Measurements from ENCODE around the gene MMP11.

Gene MMP11

GRCh38 chr22:23800297-23801237 lies 27.9 kb downstream of the MMP11 start:
- ATAC-seq (peak; percentile 58), DNase-seq (ENCODE audit: low spot score in 2 of 2) (no peak)
- Mint-ChIP-seq H3K4me3 (no peak overlapping the region), H3K36me3 (peaks cover 100% of the 10 kb centered on the region), H3K27ac (peak overlapping the region; percentile 71), H3K4me1 (peaks cover 19% of the 10 kb centered on the region), H3K9me3 (no peaks in the 10 kb centered on the region)

DNA sequence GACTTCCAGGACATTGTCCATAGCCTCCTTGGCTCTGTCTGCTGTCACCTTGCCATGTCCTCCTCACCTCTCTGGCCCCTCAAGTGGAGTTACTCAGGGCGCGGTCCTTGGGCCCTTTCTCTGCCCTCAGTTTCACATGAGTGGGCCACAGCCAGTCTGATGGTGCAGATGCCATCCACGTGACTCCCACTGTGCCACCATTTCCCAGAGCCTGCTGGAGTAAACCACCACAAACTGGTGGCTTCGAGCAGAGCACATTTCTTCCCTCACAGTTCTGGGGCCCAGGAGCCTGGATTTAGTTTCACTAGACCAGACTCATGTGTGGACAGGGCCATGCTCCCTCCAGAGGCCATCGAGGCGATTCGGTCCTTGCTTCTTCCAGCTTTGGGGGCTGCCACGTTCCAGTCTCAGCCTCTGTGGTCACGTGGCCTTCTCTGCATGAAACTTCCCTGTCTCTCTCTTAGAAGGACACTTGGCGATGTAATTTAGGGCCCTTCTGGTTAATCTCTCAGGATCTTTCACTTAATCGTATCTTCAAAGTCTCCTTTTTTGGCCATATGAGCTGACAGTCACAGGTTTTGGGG lies 28.7 kb downstream of the MMP11 start:
- ATAC-seq (no peak), DNase-seq (ENCODE audit: low spot score in 2 of 2) (no peak)
- peaks cover 19% of the 10 kb centered on the region for H3K4me1 Mint-ChIP-seq
- peaks cover 100% of the 10 kb centered on the region for H3K36me3 Mint-ChIP-seq
- no peaks in the 10 kb centered on the region for H3K9me3 Mint-ChIP-seq
- H3K27ac Mint-ChIP-seq: peak overlapping the region; percentile 82
- H3K4me3 Mint-ChIP-seq: no peak overlapping the region

GRCh38 chr22:23801886-23802377 lies 29.3 kb downstream of the MMP11 start:
- Mint-ChIP-seq H3K4me1 (peaks cover 19% of the 10 kb centered on the region), H3K27ac (peak overlapping the region; percentile 82), H3K9me3 (no peaks in the 10 kb centered on the region), H3K4me3 (no peak overlapping the region), H3K36me3 (peaks cover 100% of the 10 kb centered on the region)
- no peak for DNase-seq (ENCODE audit: low spot score in 2 of 2)
- ATAC-seq: no peak

DNA sequence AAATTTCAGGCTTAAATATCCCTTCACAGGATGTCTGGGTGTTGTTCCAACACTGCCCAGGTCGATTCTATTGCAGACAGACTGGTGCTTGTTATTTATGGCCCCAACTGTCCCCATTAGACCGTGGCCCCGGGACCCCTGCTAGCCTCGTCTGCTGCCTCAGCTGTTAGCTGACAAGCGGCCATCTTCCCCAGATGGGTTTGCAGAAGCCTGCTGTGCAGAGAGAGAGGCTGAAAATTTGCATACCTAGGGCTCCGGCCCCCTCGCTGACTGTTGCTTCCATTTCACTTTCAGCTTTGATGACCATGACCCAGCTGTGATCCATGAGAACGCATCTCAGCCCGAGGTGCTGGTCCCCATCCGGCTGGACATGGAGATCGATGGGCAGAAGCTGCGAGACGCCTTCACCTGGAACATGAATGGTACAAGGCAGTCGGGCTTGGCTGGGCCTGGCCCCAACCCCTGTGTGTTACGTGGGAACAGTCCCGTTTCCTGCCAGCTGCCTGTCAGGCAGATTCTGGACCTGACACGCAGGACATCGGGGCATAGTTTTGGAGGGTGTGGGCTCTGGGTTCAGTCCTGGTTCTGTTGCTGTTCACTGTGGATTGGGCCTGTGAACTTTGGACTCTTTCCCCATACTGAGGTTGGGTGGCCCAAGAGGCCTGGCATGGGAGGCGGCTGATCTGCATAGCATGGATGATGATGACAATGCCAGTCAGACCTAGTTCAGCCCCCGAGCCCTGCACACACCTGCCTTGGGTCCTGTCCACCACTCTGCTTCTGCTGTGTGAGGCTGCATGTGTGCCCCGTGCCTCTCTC lies 30.6 kb downstream of the MMP11 start:
- no peak for DNase-seq (ENCODE audit: low spot score in 2 of 2)
- Mint-ChIP-seq H3K9me3 (no peaks in the 10 kb centered on the region), H3K4me3 (no peak overlapping the region), H3K36me3 (peaks cover 100% of the 10 kb centered on the region), H3K4me1 (peaks cover 19% of the 10 kb centered on the region), H3K27ac (peak overlapping the region; percentile 82)
- no peak for ATAC-seq

GRCh38 chr22:23804781-23805291 lies 32.2 kb downstream of the MMP11 start:
- peak overlapping the region; percentile 86 for H3K27ac Mint-ChIP-seq
- peaks cover 100% of the 10 kb centered on the region for H3K36me3 Mint-ChIP-seq
- no peak overlapping the region for H3K4me3 Mint-ChIP-seq
- H3K9me3 Mint-ChIP-seq: no peaks in the 10 kb centered on the region
- peaks cover 19% of the 10 kb centered on the region for H3K4me1 Mint-ChIP-seq
- DNase-seq (ENCODE audit: low spot score in 2 of 2) (no peak), ATAC-seq (no peak)

- peak overlapping the region; percentile 64 for H3K27ac Mint-ChIP-seq
- no peaks in the 10 kb centered on the region for H3K9me3 Mint-ChIP-seq
- peaks cover 100% of the 10 kb centered on the region for H3K36me3 Mint-ChIP-seq
- H3K4me1 Mint-ChIP-seq: peaks cover 10% of the 10 kb centered on the region
- no peak overlapping the region for H3K4me3 Mint-ChIP-seq
- DNase-seq (ENCODE audit: low spot score in 2 of 2): no peak
- ATAC-seq: no peak
Observed at GRCh38 chr22:23806837-23807236, 34.2 kb downstream of the MMP11 start.

GRCh38 chr22:23812378-23812777 lies 39.7 kb downstream of the MMP11 start:
- Mint-ChIP-seq H3K27ac (no peak overlapping the region), H3K4me3 (no peak overlapping the region), H3K4me1 (no peaks in the 10 kb centered on the region), H3K9me3 (no peaks in the 10 kb centered on the region), H3K36me3 (peaks cover 96% of the 10 kb centered on the region)
- ATAC-seq: no peak
- no peak for DNase-seq (ENCODE audit: low spot score in 2 of 2)

- Mint-ChIP-seq H3K4me3 (no peak overlapping the region), H3K27ac (peak overlapping the region; percentile 35), H3K36me3 (peaks cover 96% of the 10 kb centered on the region), H3K9me3 (no peaks in the 10 kb centered on the region), H3K4me1 (peaks cover 5% of the 10 kb centered on the region)
- DNase-seq (ENCODE audit: low spot score in 2 of 2): no peak
- ATAC-seq: no peak
Observed at GRCh38 chr22:23815541-23816155, 43.0 kb downstream of the MMP11 start.

GRCh38 chr22:23816156-23816976 lies 43.7 kb downstream of the MMP11 start:
- ATAC-seq (no peak), DNase-seq (ENCODE audit: low spot score in 2 of 2) (no peak)
- Mint-ChIP-seq H3K27ac (peak overlapping the region; percentile 35), H3K4me1 (peaks cover 9% of the 10 kb centered on the region), H3K9me3 (no peaks in the 10 kb centered on the region), H3K4me3 (no peak overlapping the region), H3K36me3 (peaks cover 96% of the 10 kb centered on the region)

- no peak for ATAC-seq
- no peak for DNase-seq (ENCODE audit: low spot score in 2 of 2)
- no peaks in the 10 kb centered on the region for H3K9me3 Mint-ChIP-seq
- H3K4me3 Mint-ChIP-seq: no peak overlapping the region
- peak overlapping the region; percentile 35 for H3K27ac Mint-ChIP-seq
- H3K36me3 Mint-ChIP-seq: peaks cover 97% of the 10 kb centered on the region
- peaks cover 9% of the 10 kb centered on the region for H3K4me1 Mint-ChIP-seq
Observed at GRCh38 chr22:23817146-23817545, 44.5 kb downstream of the MMP11 start.

DNA sequence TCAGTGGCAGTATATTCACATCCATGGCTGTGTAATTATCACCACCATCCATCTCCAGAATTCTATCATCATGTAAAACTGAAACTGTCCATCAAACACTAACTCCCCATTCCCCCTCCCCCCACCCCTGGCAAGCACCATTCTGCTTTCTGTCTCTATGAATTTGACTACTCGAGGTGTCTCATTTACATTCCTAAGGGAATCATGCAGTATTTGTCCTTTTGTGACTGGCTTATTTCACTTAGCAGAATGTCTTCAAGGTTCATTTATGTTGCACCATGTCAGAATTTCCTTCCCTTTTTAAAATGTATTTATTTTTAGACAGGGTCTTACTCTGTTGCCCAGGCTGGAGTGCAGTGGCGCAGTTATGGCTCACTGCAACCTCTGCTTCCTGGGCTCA lies 45.9 kb downstream of the MMP11 start:
- peaks cover 10% of the 10 kb centered on the region for H3K4me1 Mint-ChIP-seq
- ATAC-seq (no peak), DNase-seq (ENCODE audit: low spot score in 2 of 2) (no peak)
- H3K4me3 Mint-ChIP-seq: no peak overlapping the region
- H3K9me3 Mint-ChIP-seq: no peaks in the 10 kb centered on the region
- peaks cover 97% of the 10 kb centered on the region for H3K36me3 Mint-ChIP-seq
- H3K27ac Mint-ChIP-seq: no peak overlapping the region

DNA sequence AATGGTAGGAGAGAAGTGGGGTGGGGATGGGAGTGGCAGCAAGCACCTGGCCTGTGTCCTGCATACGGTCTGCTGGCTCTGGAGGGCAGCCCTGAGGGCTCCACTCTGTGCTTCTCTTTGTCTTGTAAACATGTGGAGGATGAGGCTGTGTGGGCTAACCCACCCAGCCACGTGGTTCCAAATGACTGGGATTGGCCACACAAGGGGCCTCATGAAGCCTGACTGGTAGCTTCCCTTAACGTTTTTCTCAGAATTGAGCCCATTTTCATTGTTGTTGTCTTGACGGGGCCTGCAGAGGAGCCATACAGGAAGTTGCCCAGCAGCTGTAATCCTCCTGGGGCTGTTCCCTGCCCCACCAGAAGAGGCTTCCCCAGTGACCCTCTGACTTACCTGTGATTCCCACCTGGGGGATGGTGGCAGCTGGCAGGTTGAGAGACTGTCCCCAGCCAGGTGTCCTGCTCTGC lies 48.1 kb downstream of the MMP11 start:
- Mint-ChIP-seq H3K27ac (peak overlapping the region; percentile 86), H3K36me3 (peaks cover 86% of the 10 kb centered on the region), H3K4me3 (peak overlapping the region; percentile 16), H3K9me3 (no peaks in the 10 kb centered on the region), H3K4me1 (peaks cover 16% of the 10 kb centered on the region)
- DNase-seq (ENCODE audit: low spot score in 2 of 2): no peak
- peak; percentile 88 for ATAC-seq

- Mint-ChIP-seq H3K4me3 (no peak overlapping the region), H3K9me3 (no peaks in the 10 kb centered on the region), H3K27ac (peak overlapping the region; percentile 91), H3K36me3 (peaks cover 86% of the 10 kb centered on the region), H3K4me1 (peaks cover 16% of the 10 kb centered on the region)
- no peak for DNase-seq (ENCODE audit: low spot score in 2 of 2)
- no peak for ATAC-seq
Observed at GRCh38 chr22:23822101-23822671, 49.5 kb downstream of the MMP11 start.

Data from stimulated activated effector memory CD8-positive, alpha-beta T cell treated with anti-CD3 and anti-CD28 coated beads, Interleukin-12 subunit alpha, Interleukin-12 subunit beta, amount 100 ng/mL, for 72 hours (primary cell).